SK-N-SH treated with all-trans-retinoic acid at 6 μM for 48 hours (cell line): ENCODE results near the gene GLDN.

ENCODE experiments used
- ATAC-seq: fragments of 200-7000 bp; cut with Tn5 transposase; 3 replicates; pipeline ENCODE4 v1.9.1; 2020; ENCODE audit warnings: mild to moderate bottlenecking, moderate library complexity
- ARNTL ChIP-seq: fragments of 450-650 bp; formaldehyde crosslinking; IDR thresholded peaks from 2 replicates; pipeline ENCODE4 v1.5.0; 2020; ENCODE audit warnings: low read depth, mild to moderate bottlenecking, moderate library complexity, borderline replicate concordance
- BACH2 ChIP-seq: fragments of 250-450 bp; sonication (Bioruptor Pico); IDR thresholded peaks from 2 replicates; pipeline ENCODE4 v1.9.0; 2021; ENCODE audit warnings: mild to moderate bottlenecking, borderline replicate concordance
- CREB5 ChIP-seq: fragments of 250-450 bp; sonication (Bioruptor Pico); IDR thresholded peaks from 2 replicates; pipeline ENCODE4 v1.5.1; 2020; ENCODE audit warnings: low read depth, mild to moderate bottlenecking, moderate library complexity
- CSRNP3 ChIP-seq: fragments of 250-450 bp; sonication (Bioruptor Pico); IDR thresholded peaks from 2 replicates; pipeline ENCODE4 v1.5.1; 2021; ENCODE audit warnings: mild to moderate bottlenecking, moderate library complexity
- ESRRG ChIP-seq: fragments of 250-450 bp; sonication (Bioruptor Pico); IDR thresholded peaks from 2 replicates; pipeline ENCODE4 v1.6.1; 2021; ENCODE audit warnings: mild to moderate bottlenecking
- GLIS3 ChIP-seq: fragments of 250-450 bp; sonication (Bioruptor Pico); IDR thresholded peaks from 2 replicates; pipeline ENCODE4 v1.5.0; 2020; ENCODE audit warnings: mild to moderate bottlenecking, moderate library complexity
- OSR1 ChIP-seq: fragments of 250-450 bp; sonication (Bioruptor Pico); IDR thresholded peaks from 2 replicates; pipeline ENCODE4 v1.8.0; 2022; ENCODE audit warnings: moderate library complexity, mild to moderate bottlenecking, inconsistent platforms
- PATZ1 ChIP-seq: fragments of 250-450 bp; sonication (Bioruptor Pico); IDR thresholded peaks from 2 replicates; pipeline ENCODE4 v1.8.0; 2020; ENCODE audit warnings: mild to moderate bottlenecking, moderate library complexity, borderline replicate concordance
- POU6F1 ChIP-seq: fragments of 250-450 bp; sonication (Bioruptor Pico); IDR thresholded peaks from 2 replicates; pipeline ENCODE4 v1.8.0; 2021; ENCODE audit warnings: low read depth, mild to moderate bottlenecking, moderate library complexity, borderline replicate concordance
- PPARA ChIP-seq: fragments of 250-450 bp; sonication (Bioruptor Pico); IDR thresholded peaks from 2 replicates; pipeline ENCODE4 v1.5.0; 2020; ENCODE audit warnings: mild to moderate bottlenecking, borderline replicate concordance
- RARB ChIP-seq: fragments of 250-450 bp; sonication (Bioruptor Pico); IDR thresholded peaks from 2 replicates; pipeline ENCODE4 v1.8.0; 2021; ENCODE audit warnings: mild to moderate bottlenecking, moderate library complexity
- SNAI2 ChIP-seq: fragments of 250-450 bp; sonication (Bioruptor Pico); IDR thresholded peaks from 2 replicates; pipeline ENCODE4 v1.5.0; 2020; ENCODE audit warnings: mild to moderate bottlenecking, moderate library complexity
- TCF4 ChIP-seq: fragments of 250-450 bp; sonication (Bioruptor Pico); IDR thresholded peaks from 2 replicates; pipeline ENCODE4 v1.8.0; 2021; ENCODE audit warnings: mild to moderate bottlenecking, moderate library complexity, borderline replicate concordance
- TOX ChIP-seq: fragments of 250-450 bp; sonication (Bioruptor Pico); IDR thresholded peaks from 2 replicates; pipeline ENCODE4 v1.8.0; 2021; ENCODE audit warnings: mild to moderate bottlenecking, moderate library complexity, borderline replicate concordance
- TSHZ2 ChIP-seq: fragments of 250-450 bp; sonication (Bioruptor Pico); IDR thresholded peaks from 2 replicates; pipeline ENCODE4 v1.5.0; 2020; ENCODE audit warnings: mild to moderate bottlenecking, moderate library complexity
- ZC3H10 ChIP-seq: fragments of 250-450 bp; sonication (Bioruptor Pico); IDR thresholded peaks from 2 replicates; pipeline ENCODE4 v1.5.1; 2021; ENCODE audit warnings: mild to moderate bottlenecking, moderate library complexity
- ZFP3 ChIP-seq: fragments of 250-450 bp; sonication (Bioruptor Pico); IDR thresholded peaks from 2 replicates; pipeline ENCODE4 v1.5.0; 2020; ENCODE audit warnings: mild to moderate bottlenecking, moderate library complexity
- ZNF565 ChIP-seq: fragments of 450-650 bp; formaldehyde crosslinking; conservative IDR thresholded peaks from 2 replicates; pipeline ENCODE4 v1.5.0; 2020; ENCODE audit warnings: low read depth, mild to moderate bottlenecking, moderate library complexity
- ZNF70 ChIP-seq: fragments of 450-650 bp; formaldehyde crosslinking; IDR thresholded peaks from 2 replicates; pipeline ENCODE4 v1.5.0; 2020; ENCODE audit warnings: mild to moderate bottlenecking, moderate library complexity
- ZNF8 ChIP-seq: fragments of 450-650 bp; formaldehyde crosslinking; IDR thresholded peaks from 2 replicates; pipeline ENCODE4 v1.5.0; 2020; ENCODE audit warnings: mild to moderate bottlenecking, moderate library complexity

The GLDN gene

GRCh38 chr15:51363383-51363782 is 21.9 kb downstream of the GLDN start (continued):
- no peak for TF ChIP-seq POU6F1 (CRISPR knock-in tag)
- TF ChIP-seq PATZ1 (CRISPR knock-in tag): no peak
- TF ChIP-seq, all 23 proteins: peak for 0

- ATAC-seq: no peak
- no peak for TF ChIP-seq CREB5 (CRISPR knock-in tag)
- TF ChIP-seq ZNF565 (CRISPR knock-in tag): no peak
- TF ChIP-seq PATZ1 (CRISPR knock-in tag): no peak
- TF ChIP-seq OSR1 (CRISPR knock-in tag): no peak
- TF ChIP-seq ARNTL (CRISPR knock-in tag): no peak
Observed at GRCh38 chr15:51365417-51365816, 24.0 kb downstream of the GLDN start.

GRCh38 chr15:51366071-51366470 is 24.6 kb downstream of the GLDN start:
- no peak for ATAC-seq
- TF ChIP-seq ZC3H10 (CRISPR knock-in tag) (no peak), TCF4 (CRISPR knock-in tag) (no peak), TSHZ2 (no peak), ZFP3 (CRISPR knock-in tag) (no peak), GLIS3 (no peak), RARB (no peak), ZNF565 (CRISPR knock-in tag) (no peak), ZNF8 (no peak), SNAI2 (CRISPR knock-in tag) (no peak), ARNTL (CRISPR knock-in tag) (no peak), PPARA (CRISPR knock-in tag) (no peak), CSRNP3 (CRISPR knock-in tag) (no peak), BACH2 (CRISPR knock-in tag) (no peak)

GRCh38 chr15:51366920-51367319 is 25.5 kb downstream of the GLDN start:
- ATAC-seq: no peak
- TF ChIP-seq ESRRG: no peak
- no peak for TF ChIP-seq GLIS3
- TF ChIP-seq TOX: no peak
- TF ChIP-seq OSR1 (CRISPR knock-in tag): no peak
- no peak for TF ChIP-seq POU6F1 (CRISPR knock-in tag)
- TF ChIP-seq ZNF70: no peak
- no peak for TF ChIP-seq ARNTL (CRISPR knock-in tag)
- TF ChIP-seq PPARA (CRISPR knock-in tag): no peak
- no peak for TF ChIP-seq ZNF8
- no peak for TF ChIP-seq ZC3H10 (CRISPR knock-in tag)
